Neural progenitor cell (in vitro differentiated cells): ENCODE measurements around the gene PCARE. TPM values are rescaled to one million over a fixed set of nuclear protein-coding genes. Genes with fewer than 3 reads are reported as not detected.
A peak's percentile ranks its signal among the peaks of the same experiment; 100 is the strongest.

Source experiments
- DNase-seq: peaks from one replicate; pipeline ENCODE4 v3.0.0-alpha.2; 2016; ENCODE audit warnings: low spot score
- H2AFZ ChIP-seq: fragments of 200-600 bp; sonication (generic); replicated peaks from 2 replicates; pipeline ENCODE4 v1.6.1; 2016; ENCODE audit warnings: antibody characterized with exemption
- H3F3A ChIP-seq: fragments of 200-600 bp; sonication (generic); 2 replicates; pipeline ENCODE4 v1.6.1; 2016; ENCODE audit warnings: antibody characterized with exemption, low read depth
- H3K27ac ChIP-seq: fragments of 200-600 bp; sonication (generic); 2 replicates; pipeline ENCODE4 v1.5.1; 2016; ENCODE audit warnings: mild to moderate bottlenecking
- H3K27me3 ChIP-seq: fragments of 200-600 bp; sonication (generic); 2 replicates; pipeline ENCODE4 v1.6.1; 2016; ENCODE audit warnings: mild to moderate bottlenecking, moderate library complexity
- H3K36me3 ChIP-seq: fragments of 200-600 bp; sonication (generic); 2 replicates; pipeline ENCODE4 v1.5.1; 2016
- H3K4me1 ChIP-seq: fragments of 200-600 bp; sonication (generic); 2 replicates; pipeline ENCODE4 v1.6.1; 2016; ENCODE audit warnings: mixed run types
- H3K4me2 ChIP-seq: fragments of 200-600 bp; sonication (generic); 2 replicates; pipeline ENCODE4 v1.6.1; 2016
- H3K4me3 ChIP-seq: fragments of 200-600 bp; sonication (generic); 2 replicates; pipeline ENCODE4 v1.5.1; 2016
- H3K79me2 ChIP-seq: fragments of 200-600 bp; sonication (generic); 2 replicates; pipeline ENCODE4 v1.6.1; 2016; ENCODE audit warnings: low read depth
- H3K9ac ChIP-seq: fragments of 200-600 bp; sonication (generic); 2 replicates; pipeline ENCODE4 v1.6.1; 2016
- H3K9me3 ChIP-seq: fragments of 200-600 bp; sonication (generic); 2 replicates; pipeline ENCODE4 v1.5.1; 2016; ENCODE audit warnings: low read depth
- H4K20me1 ChIP-seq: fragments of 200-600 bp; sonication (generic); 2 replicates; pipeline ENCODE4 v1.6.1; 2016; ENCODE audit warnings: low read depth
- H3K27ac Mint-ChIP-seq: 3 replicates; pipeline ENCODE4 v1.8.0; 2021; ENCODE audit warnings: mixed read lengths
- H3K27me3 Mint-ChIP-seq: 2 replicates; pipeline ENCODE4 v1.8.0; 2022; ENCODE audit warnings: low read depth, mild to moderate bottlenecking, inconsistent platforms, moderate library complexity, mixed read lengths; ENCODE audit not compliant: insufficient read depth
- H3K36me3 Mint-ChIP-seq: 3 replicates; pipeline ENCODE4 v1.8.0; 2021; ENCODE audit warnings: mixed read lengths
- H3K4me1 Mint-ChIP-seq: 3 replicates; pipeline ENCODE4 v1.8.0; 2021; ENCODE audit warnings: mixed read lengths
- H3K4me3 Mint-ChIP-seq: 3 replicates; pipeline ENCODE4 v1.8.0; 2021; ENCODE audit warnings: mild to moderate bottlenecking, moderate library complexity, mixed read lengths
- H3K9me3 Mint-ChIP-seq: 3 replicates; pipeline ENCODE4 v1.8.0; 2020; ENCODE audit warnings: mixed read lengths
- EZH2 ChIP-seq: fragments of 200-600 bp; sonication (generic); IDR thresholded peaks from 2 replicates; pipeline ENCODE4 v1.6.1; 2017; ENCODE audit warnings: antibody characterized with exemption, mild to moderate bottlenecking, moderate library complexity
- EZH2phosphoT487 ChIP-seq: fragments of 200-600 bp; sonication (generic); IDR thresholded peaks from 2 replicates; pipeline ENCODE4 v1.6.1; 2017; ENCODE audit warnings: antibody characterized with exemption
- total RNA-seq: library from RNA; depleted of rRNA; stranded (reverse); fragments of >200 nt; gene quantifications from 2 replicates; pipeline ENCODE4 v1.2.3, GENCODE V29; 2015; ENCODE audit warnings: low replicate concordance
- TF ChIP-seq, protein P1 (sequence below): fragments of 200-600 bp; sonication (generic); IDR thresholded peaks from 2 replicates; pipeline ENCODE4 v1.5.1; 2017; ENCODE audit warnings: antibody characterized with exemption, mild to moderate bottlenecking

Gene PCARE
- total RNA-seq, 1 donor from 2014 or later = not detected

DNA sequence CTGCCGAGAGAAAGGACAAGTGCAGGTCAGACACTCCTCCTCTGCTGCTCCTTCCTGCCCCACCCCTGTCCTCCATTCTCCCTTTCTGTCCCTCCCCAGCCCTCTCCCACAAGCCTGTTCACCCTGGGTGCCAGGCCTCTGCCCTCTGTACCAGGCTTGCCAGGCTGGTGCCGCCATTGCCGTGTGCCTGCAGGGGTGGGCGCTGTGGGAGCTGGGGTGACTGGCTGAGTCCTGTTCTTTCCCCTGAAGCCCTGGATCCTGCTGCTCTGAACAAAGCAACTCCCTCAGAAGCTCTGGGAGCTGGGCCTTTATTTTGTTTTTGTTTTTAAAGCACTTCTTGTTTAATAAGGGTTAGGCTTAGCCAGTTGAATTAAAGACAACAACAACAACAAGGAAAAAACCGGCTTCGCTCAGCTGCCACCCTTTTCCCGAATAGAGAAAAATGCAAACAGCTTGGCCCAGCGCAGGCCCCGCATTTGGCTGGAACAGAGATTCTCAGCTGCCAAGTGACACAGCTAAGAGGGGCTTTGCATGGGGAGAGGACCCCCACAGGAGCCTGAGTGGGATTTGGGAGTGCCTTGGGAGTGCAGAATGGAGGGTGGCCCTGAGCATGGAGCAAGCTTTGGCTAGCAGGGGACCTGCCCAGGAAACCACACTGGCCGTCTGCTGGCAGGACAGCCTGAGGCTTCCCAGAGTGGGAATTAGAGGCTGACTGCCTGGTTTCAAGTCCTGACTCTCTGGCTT is 9.1 kb downstream of the PCARE start:
- Mint-ChIP-seq H3K27ac (peak overlapping the region; percentile 63), H3K9me3 (no peaks in the 10 kb centered on the region), H3K36me3 (no peaks in the 10 kb centered on the region), H3K4me3 (no peak overlapping the region), H3K4me1 (peaks cover 50% of the 10 kb centered on the region), H3K27me3 (peaks cover 4% of the 10 kb centered on the region)
- Histone ChIP-seq H3K9ac (no peak overlapping the region), H3K27me3 (no peaks in the 10 kb centered on the region), H3K79me2 (no peaks in the 10 kb centered on the region), H4K20me1 (peaks cover 6% of the 10 kb centered on the region), H3K4me2 (peak overlapping the region; percentile 65), H3K9me3 (no peaks in the 10 kb centered on the region), H3K36me3 (no peaks in the 10 kb centered on the region), H3K4me1 (peaks cover 36% of the 10 kb centered on the region), H3K27ac (peak overlapping the region; percentile 57), H3F3A (peaks cover 26% of the 10 kb centered on the region), H3K4me3 (no peak overlapping the region), H2AFZ (no peak overlapping the region)
- peak; percentile 56 for DNase-seq
- no peak for TF ChIP-seq EZH2
- no peak for TF ChIP-seq EZH2phosphoT487
- TF ChIP-seq, protein P1, sequence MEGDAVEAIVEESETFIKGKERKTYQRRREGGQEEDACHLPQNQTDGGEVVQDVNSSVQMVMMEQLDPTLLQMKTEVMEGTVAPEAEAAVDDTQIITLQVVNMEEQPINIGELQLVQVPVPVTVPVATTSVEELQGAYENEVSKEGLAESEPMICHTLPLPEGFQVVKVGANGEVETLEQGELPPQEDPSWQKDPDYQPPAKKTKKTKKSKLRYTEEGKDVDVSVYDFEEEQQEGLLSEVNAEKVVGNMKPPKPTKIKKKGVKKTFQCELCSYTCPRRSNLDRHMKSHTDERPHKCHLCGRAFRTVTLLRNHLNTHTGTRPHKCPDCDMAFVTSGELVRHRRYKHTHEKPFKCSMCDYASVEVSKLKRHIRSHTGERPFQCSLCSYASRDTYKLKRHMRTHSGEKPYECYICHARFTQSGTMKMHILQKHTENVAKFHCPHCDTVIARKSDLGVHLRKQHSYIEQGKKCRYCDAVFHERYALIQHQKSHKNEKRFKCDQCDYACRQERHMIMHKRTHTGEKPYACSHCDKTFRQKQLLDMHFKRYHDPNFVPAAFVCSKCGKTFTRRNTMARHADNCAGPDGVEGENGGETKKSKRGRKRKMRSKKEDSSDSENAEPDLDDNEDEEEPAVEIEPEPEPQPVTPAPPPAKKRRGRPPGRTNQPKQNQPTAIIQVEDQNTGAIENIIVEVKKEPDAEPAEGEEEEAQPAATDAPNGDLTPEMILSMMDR = no peak

DNA sequence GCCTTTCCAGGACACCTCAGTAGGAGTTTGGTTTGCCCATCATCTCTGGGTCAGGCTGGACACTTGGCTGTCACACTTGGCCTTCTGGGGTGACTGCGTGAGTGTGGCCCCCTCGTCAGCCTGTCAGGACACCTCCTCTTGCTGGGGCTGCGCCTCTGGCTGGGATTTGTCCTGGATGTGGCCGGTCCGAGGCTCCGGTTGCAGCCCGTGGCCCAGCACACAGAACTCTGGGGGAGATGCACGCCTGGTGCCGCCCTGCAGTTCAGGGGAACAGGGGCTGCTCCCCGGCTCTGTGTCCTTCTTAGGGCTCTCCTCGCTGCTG is 9.6 kb downstream of the PCARE start:
- H3K36me3 Mint-ChIP-seq = no peaks in the 10 kb centered on the region
- H3K9me3 Mint-ChIP-seq = no peaks in the 10 kb centered on the region
- H3K4me3 ChIP-seq = no peak overlapping the region
- peaks cover 53% of the 10 kb centered on the region for H3K4me1 Mint-ChIP-seq
- H3K79me2 ChIP-seq = no peaks in the 10 kb centered on the region
- H3K4me2 ChIP-seq = peak overlapping the region; percentile 65
- H2AFZ ChIP-seq = no peak overlapping the region
- peaks cover 36% of the 10 kb centered on the region for H3K4me1 ChIP-seq
- TF ChIP-seq, protein P1 = no peak
- no peak for TF ChIP-seq EZH2
- no peak for TF ChIP-seq EZH2phosphoT487
- DNase-seq = no peak
- no peak overlapping the region for H3K27ac Mint-ChIP-seq
- H3K9ac ChIP-seq = no peak overlapping the region
- no peak overlapping the region for H3K4me3 Mint-ChIP-seq
- no peaks in the 10 kb centered on the region for H3K36me3 ChIP-seq
- H3K9me3 ChIP-seq = no peaks in the 10 kb centered on the region
- no peak overlapping the region for H3K27ac ChIP-seq
- peaks cover 6% of the 10 kb centered on the region for H4K20me1 ChIP-seq
- no peaks in the 10 kb centered on the region for H3K27me3 ChIP-seq
- peaks cover 4% of the 10 kb centered on the region for H3K27me3 Mint-ChIP-seq
- H3F3A ChIP-seq = peaks cover 26% of the 10 kb centered on the region

DNA sequence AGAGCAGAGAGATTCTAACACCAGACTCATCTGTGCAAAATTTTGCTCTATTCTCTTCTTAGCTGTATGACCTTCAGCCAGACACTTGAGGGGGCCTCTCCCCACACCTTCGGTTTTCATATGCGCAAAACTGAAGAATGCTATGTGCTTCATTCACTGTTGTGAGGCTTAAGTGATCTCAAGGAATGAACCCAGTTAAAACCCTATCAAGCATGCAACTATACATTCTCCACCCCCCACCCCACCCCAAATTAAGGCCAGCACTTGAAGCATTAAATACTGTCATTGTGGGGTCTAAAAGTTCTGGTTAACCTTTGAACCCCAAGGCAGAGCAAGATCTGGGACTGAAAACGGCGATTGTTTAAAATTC is 10.0 kb downstream of the PCARE start:
- H3F3A ChIP-seq = peaks cover 26% of the 10 kb centered on the region
- peaks cover 4% of the 10 kb centered on the region for H3K27me3 Mint-ChIP-seq
- peaks cover 56% of the 10 kb centered on the region for H3K4me1 Mint-ChIP-seq
- H3K9me3 ChIP-seq = no peaks in the 10 kb centered on the region
- H3K4me3 ChIP-seq = no peak overlapping the region
- peak overlapping the region; percentile 75 for H3K27ac Mint-ChIP-seq
- H3K4me1 ChIP-seq = peaks cover 36% of the 10 kb centered on the region
- peak overlapping the region; percentile 65 for H3K4me2 ChIP-seq
- TF ChIP-seq EZH2phosphoT487 = no peak
- TF ChIP-seq, protein P1 = no peak
- no peak for TF ChIP-seq EZH2
- no peak overlapping the region for H3K27ac ChIP-seq
- no peak for DNase-seq
- H3K36me3 Mint-ChIP-seq = no peaks in the 10 kb centered on the region
- H3K4me3 Mint-ChIP-seq = no peak overlapping the region
- peaks cover 6% of the 10 kb centered on the region for H4K20me1 ChIP-seq
- H3K9ac ChIP-seq = no peak overlapping the region
- H2AFZ ChIP-seq = no peak overlapping the region
- H3K9me3 Mint-ChIP-seq = no peaks in the 10 kb centered on the region
- no peaks in the 10 kb centered on the region for H3K79me2 ChIP-seq
- no peaks in the 10 kb centered on the region for H3K36me3 ChIP-seq
- no peaks in the 10 kb centered on the region for H3K27me3 ChIP-seq
